Measurements from ENCODE around the gene STIM1. TPM values are rescaled to one million over a fixed set of nuclear protein-coding genes. Genes with fewer than 3 reads are reported as not detected.
A peak's percentile ranks its signal among the peaks of the same experiment; 100 is the strongest.

STIM1 gene
- total RNA-seq, 1 experiment from 2014 or later, result 18.0 TPM

DNA sequence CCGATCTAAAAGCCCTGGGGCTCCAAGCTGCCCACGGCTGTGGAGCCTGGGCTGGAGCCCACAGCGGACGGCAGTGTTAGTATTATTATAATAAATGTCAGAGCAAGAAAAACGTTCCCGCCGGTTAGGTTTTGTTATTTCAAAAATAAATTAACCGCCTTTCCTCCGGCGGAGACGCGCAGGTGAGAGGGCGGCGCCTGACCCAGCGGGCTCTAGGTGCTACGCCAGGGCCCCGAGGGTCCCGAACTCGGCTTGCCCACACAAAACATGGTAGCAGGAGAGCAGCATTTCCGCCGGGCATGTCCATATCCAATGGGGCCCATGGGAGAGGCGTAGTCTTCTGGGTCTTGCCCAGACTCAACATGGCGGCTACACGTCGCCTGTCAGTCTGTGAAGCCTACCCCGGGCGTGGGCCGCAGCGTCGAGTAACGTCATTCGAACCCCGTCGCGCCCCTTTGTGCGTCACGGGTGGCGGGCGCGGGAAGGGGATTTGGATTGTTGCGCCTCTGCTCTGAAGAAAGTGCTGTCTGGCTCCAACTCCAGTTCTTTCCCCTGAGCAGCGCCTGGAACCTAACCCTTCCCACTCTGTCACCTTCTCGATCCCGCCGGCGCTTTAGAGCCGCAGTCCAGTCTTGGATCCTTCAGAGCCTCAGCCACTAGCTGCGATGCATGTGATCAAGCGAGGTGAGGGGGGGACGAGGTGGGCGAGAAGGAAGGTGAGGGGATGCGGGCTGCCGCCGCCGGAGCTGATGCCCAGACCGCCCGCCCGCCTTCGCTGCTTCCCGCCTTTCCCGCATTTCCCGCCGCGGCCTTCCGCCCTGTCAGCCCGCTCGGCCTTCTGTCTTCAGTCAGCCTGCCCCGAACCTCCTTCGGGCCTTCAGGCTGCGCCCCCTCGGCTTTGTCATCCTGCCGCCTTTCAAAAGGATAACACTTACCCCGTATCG is 239.2 kb downstream of the STIM1 start, which contains the start of gene RRM1 (continued):
- TF ChIP-seq, protein P1, sequence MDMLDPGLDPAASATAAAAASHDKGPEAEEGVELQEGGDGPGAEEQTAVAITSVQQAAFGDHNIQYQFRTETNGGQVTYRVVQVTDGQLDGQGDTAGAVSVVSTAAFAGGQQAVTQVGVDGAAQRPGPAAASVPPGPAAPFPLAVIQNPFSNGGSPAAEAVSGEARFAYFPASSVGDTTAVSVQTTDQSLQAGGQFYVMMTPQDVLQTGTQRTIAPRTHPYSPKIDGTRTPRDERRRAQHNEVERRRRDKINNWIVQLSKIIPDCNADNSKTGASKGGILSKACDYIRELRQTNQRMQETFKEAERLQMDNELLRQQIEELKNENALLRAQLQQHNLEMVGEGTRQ (CRISPR knock-in tag; IDR thresholded peaks at IDR 0.05), result peak; percentile 50
- TF ChIP-seq, protein P2, sequence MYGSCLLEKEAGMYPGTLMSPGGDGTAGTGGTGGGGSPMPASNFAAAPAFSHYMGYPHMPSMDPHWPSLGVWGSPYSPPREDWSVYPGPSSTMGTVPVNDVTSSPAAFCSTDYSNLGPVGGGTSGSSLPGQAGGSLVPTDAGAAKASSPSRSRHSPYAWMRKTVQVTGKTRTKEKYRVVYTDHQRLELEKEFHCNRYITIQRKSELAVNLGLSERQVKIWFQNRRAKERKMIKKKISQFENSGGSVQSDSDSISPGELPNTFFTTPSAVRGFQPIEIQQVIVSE (CRISPR knock-in tag; IDR thresholded peaks at IDR 0.05; ENCODE audit: borderline replicate concordance), result no peak
- peak; percentile 89 for TF ChIP-seq CREB1 (CRISPR knock-in tag; IDR thresholded peaks at IDR 0.05)
- TF ChIP-seq ELF4 (CRISPR knock-in tag; IDR thresholded peaks at IDR 0.05; ENCODE audit: low read depth), result no peak
- TF ChIP-seq RELA (CRISPR knock-in tag; IDR thresholded peaks at IDR 0.05; ENCODE audit: borderline replicate concordance), result no peak
- no peak for TF ChIP-seq SMAD3 (CRISPR knock-in tag; IDR thresholded peaks at IDR 0.05; ENCODE audit: borderline replicate concordance)
- TF ChIP-seq, protein P3, sequence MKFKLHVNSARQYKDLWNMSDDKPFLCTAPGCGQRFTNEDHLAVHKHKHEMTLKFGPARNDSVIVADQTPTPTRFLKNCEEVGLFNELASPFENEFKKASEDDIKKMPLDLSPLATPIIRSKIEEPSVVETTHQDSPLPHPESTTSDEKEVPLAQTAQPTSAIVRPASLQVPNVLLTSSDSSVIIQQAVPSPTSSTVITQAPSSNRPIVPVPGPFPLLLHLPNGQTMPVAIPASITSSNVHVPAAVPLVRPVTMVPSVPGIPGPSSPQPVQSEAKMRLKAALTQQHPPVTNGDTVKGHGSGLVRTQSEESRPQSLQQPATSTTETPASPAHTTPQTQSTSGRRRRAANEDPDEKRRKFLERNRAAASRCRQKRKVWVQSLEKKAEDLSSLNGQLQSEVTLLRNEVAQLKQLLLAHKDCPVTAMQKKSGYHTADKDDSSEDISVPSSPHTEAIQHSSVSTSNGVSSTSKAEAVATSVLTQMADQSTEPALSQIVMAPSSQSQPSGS (CRISPR knock-in tag; IDR thresholded peaks at IDR 0.05; ENCODE audit: borderline replicate concordance, low read depth), result no peak
- TF ChIP-seq, protein P4, sequence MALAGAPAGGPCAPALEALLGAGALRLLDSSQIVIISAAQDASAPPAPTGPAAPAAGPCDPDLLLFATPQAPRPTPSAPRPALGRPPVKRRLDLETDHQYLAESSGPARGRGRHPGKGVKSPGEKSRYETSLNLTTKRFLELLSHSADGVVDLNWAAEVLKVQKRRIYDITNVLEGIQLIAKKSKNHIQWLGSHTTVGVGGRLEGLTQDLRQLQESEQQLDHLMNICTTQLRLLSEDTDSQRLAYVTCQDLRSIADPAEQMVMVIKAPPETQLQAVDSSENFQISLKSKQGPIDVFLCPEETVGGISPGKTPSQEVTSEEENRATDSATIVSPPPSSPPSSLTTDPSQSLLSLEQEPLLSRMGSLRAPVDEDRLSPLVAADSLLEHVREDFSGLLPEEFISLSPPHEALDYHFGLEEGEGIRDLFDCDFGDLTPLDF (CRISPR knock-in tag; IDR thresholded peaks at IDR 0.05), result no peak
- TF ChIP-seq FOXP1 (CRISPR knock-in tag; IDR thresholded peaks at IDR 0.05; ENCODE audit: borderline replicate concordance), result peak; percentile 40; the same call in 1 of the 2 replicates
- TF ChIP-seq, protein P5, sequence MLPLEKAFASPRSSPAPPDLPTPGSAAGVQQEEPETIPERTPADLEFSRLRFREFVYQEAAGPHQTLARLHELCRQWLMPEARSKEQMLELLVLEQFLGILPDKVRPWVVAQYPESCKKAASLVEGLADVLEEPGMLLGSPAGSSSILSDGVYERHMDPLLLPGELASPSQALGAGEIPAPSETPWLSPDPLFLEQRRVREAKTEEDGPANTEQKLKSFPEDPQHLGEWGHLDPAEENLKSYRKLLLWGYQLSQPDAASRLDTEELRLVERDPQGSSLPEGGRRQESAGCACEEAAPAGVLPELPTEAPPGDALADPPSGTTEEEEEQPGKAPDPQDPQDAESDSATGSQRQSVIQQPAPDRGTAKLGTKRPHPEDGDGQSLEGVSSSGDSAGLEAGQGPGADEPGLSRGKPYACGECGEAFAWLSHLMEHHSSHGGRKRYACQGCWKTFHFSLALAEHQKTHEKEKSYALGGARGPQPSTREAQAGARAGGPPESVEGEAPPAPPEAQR (CRISPR knock-in tag; IDR thresholded peaks at IDR 0.05), result 0 out of 2 replicates have a peak, but pooled peaks have one; percentile 24
- TF ChIP-seq, protein P6, sequence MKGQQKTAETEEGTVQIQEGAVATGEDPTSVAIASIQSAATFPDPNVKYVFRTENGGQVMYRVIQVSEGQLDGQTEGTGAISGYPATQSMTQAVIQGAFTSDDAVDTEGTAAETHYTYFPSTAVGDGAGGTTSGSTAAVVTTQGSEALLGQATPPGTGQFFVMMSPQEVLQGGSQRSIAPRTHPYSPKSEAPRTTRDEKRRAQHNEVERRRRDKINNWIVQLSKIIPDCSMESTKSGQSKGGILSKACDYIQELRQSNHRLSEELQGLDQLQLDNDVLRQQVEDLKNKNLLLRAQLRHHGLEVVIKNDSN (CRISPR knock-in tag; IDR thresholded peaks at IDR 0.05), result peak; percentile 62
- TF ChIP-seq, protein P7, sequence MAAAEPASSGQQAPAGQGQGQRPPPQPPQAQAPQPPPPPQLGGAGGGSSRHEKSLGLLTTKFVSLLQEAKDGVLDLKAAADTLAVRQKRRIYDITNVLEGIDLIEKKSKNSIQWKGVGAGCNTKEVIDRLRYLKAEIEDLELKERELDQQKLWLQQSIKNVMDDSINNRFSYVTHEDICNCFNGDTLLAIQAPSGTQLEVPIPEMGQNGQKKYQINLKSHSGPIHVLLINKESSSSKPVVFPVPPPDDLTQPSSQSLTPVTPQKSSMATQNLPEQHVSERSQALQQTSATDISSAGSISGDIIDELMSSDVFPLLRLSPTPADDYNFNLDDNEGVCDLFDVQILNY (CRISPR knock-in tag; IDR thresholded peaks at IDR 0.05), result peak; percentile 97
- peak; percentile 29; the same call in 1 of the 2 replicates for TF ChIP-seq NFYB (CRISPR knock-in tag; conservative IDR thresholded peaks at IDR 0.05; ENCODE audit: low read depth)
- peak; percentile 53; the same call in 1 of the 2 replicates for TF ChIP-seq TEAD1 (CRISPR knock-in tag; IDR thresholded peaks at IDR 0.05)
- TF ChIP-seq, protein P8, sequence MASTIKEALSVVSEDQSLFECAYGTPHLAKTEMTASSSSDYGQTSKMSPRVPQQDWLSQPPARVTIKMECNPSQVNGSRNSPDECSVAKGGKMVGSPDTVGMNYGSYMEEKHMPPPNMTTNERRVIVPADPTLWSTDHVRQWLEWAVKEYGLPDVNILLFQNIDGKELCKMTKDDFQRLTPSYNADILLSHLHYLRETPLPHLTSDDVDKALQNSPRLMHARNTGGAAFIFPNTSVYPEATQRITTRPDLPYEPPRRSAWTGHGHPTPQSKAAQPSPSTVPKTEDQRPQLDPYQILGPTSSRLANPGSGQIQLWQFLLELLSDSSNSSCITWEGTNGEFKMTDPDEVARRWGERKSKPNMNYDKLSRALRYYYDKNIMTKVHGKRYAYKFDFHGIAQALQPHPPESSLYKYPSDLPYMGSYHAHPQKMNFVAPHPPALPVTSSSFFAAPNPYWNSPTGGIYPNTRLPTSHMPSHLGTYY (CRISPR knock-in tag; IDR thresholded peaks at IDR 0.05), result no peak
- TF ChIP-seq, protein P9, sequence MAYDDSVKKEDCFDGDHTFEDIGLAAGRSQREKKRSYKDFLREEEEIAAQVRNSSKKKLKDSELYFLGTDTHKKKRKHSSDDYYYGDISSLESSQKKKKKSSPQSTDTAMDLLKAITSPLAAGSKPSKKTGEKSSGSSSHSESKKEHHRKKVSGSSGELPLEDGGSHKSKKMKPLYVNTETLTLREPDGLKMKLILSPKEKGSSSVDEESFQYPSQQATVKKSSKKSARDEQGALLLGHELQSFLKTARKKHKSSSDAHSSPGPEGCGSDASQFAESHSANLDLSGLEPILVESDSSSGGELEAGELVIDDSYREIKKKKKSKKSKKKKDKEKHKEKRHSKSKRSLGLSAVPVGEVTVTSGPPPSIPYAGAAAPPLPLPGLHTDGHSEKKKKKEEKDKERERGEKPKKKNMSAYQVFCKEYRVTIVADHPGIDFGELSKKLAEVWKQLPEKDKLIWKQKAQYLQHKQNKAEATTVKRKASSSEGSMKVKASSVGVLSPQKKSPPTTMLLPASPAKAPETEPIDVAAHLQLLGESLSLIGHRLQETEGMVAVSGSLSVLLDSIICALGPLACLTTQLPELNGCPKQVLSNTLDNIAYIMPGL (CRISPR knock-in tag; IDR thresholded peaks at IDR 0.05), result 0 out of 2 replicates have a peak, but pooled peaks have one; percentile 55
- TF ChIP-seq ETV6 (CRISPR knock-in tag; IDR thresholded peaks at IDR 0.05), result peak; percentile 67
- TF ChIP-seq IRF2 (CRISPR knock-in tag; IDR thresholded peaks at IDR 0.05; ENCODE audit: borderline replicate concordance, low read depth), result no peak
- peak; percentile 60; the same call in 1 of the 2 replicates for TF ChIP-seq MYBL2 (CRISPR knock-in tag; IDR thresholded peaks at IDR 0.05)
- TF ChIP-seq CBFB (CRISPR knock-in tag; IDR thresholded peaks at IDR 0.05; ENCODE audit: low read depth), result no peak
- no peak for TF ChIP-seq ZNF121 (CRISPR knock-in tag; IDR thresholded peaks at IDR 0.05)
- TF ChIP-seq JUN (CRISPR knock-in tag; IDR thresholded peaks at IDR 0.05), result no peak
- TF ChIP-seq HMGA2 (CRISPR knock-in tag; IDR thresholded peaks at IDR 0.05), result no peak
- no peak for TF ChIP-seq NR1H2 (CRISPR knock-in tag; IDR thresholded peaks at IDR 0.05)
- no peak for TF ChIP-seq NR2C2 (CRISPR knock-in tag; IDR thresholded peaks at IDR 0.05)
- TF ChIP-seq KAT7 (CRISPR knock-in tag; IDR thresholded peaks at IDR 0.05; ENCODE audit: borderline replicate concordance), result no peak
- no peak for TF ChIP-seq MXD4 (CRISPR knock-in tag; IDR thresholded peaks at IDR 0.05; ENCODE audit: borderline replicate concordance)
- no peak for TF ChIP-seq RORB (CRISPR knock-in tag; IDR thresholded peaks at IDR 0.05)
- no peak for TF ChIP-seq JAZF1 (CRISPR knock-in tag; IDR thresholded peaks at IDR 0.05)

All from WTC11 (cell line).